T-helper 2 cell treated with Interferon-gamma antibody and Interleukin-4, amounts not matched to agents 100 ng/mL and 5 ng/mL, for 36 hours (primary cell): ENCODE measurements around the gene ARFRP1. TPM values are rescaled to one million over a fixed set of nuclear protein-coding genes. Genes with fewer than 3 reads are reported as not detected.

Source experiments
- intact Hi-C: fragments of 100-400 bp; cut with micrococcal nuclease; formaldehyde crosslinking; loops from one replicate; pipeline ENCODE4 v1.15.1; 2023
- total RNA-seq: library from RNA; stranded (reverse); gene quantifications from 2 replicates; pipeline ENCODE4 v1.2.3, GENCODE V29; 2022

Gene ARFRP1
- total RNA-seq, result 63.3 and 66.8 TPM in 2 replicates

- intact Hi-C loops, result loop anchor here (1.0 to 5.0 kb wide), 5 partner anchors 29 to 170 kb away; partner anchors contain the start of genes LIME1, PTK6 and RTEL1
These were observed at the start of gene ARFRP1, which contains the start of gene ZGPAT for GRCh38 chr20:63707558-63708300. Gene ARFRP1 (minus strand): TSS chr20:63707976. CDS start chr20:63707091, 885 bp downstream. Gene ZGPAT (plus strand): TSS chr20:63708039. CDS start chr20:63708581, 542 bp downstream.

- intact Hi-C loops, result no loop called here
These were observed 48.8 kb upstream of the ARFRP1 start for GRCh38 chr20:63756648-63756991.

GRCh38 chr20:63755933-63756647, 48.3 kb upstream of the ARFRP1 start:
- intact Hi-C loops, result no loop called here

- intact Hi-C loops, result no loop called here
These were observed 46.2 kb upstream of the ARFRP1 start for GRCh38 chr20:63754008-63754407.

- intact Hi-C loops, result no loop called here
These were observed 45.6 kb upstream of the ARFRP1 start for GRCh38 chr20:63753381-63753780.

GRCh38 chr20:63752411-63753101, 44.8 kb upstream of the ARFRP1 start:
- intact Hi-C loops, result no loop called here

GRCh38 chr20:63751471-63752271, 43.9 kb upstream of the ARFRP1 start:
- intact Hi-C loops, result no loop called here

- intact Hi-C loops, result no loop called here
These were observed 43.2 kb upstream of the ARFRP1 start for GRCh38 chr20:63750807-63751470.

- intact Hi-C loops, result no loop called here
These were observed 42.1 kb upstream of the ARFRP1 start for GRCh38 chr20:63749597-63750508.

- intact Hi-C loops, result no loop called here
These were observed 41.1 kb upstream of the ARFRP1 start for GRCh38 chr20:63748934-63749270.

- intact Hi-C loops, result no loop called here
These were observed 40.5 kb upstream of the ARFRP1 start for GRCh38 chr20:63748070-63748933.

- intact Hi-C loops, result no loop called here
These were observed 39.9 kb upstream of the ARFRP1 start for GRCh38 chr20:63747622-63748069.

GRCh38 chr20:63746751-63747315, 39.1 kb upstream of the ARFRP1 start:
- intact Hi-C loops, result no loop called here

GRCh38 chr20:63745961-63746731, 38.4 kb upstream of the ARFRP1 start:
- intact Hi-C loops, result no loop called here

GRCh38 chr20:63745424-63745805, 37.6 kb upstream of the ARFRP1 start:
- intact Hi-C loops, result no loop called here

- intact Hi-C loops, result no loop called here
These were observed 37.0 kb upstream of the ARFRP1 start for GRCh38 chr20:63744574-63745423.

GRCh38 chr20:63744158-63744557, 36.4 kb upstream of the ARFRP1 start:
- intact Hi-C loops, result no loop called here
